Naive B cell (primary cell): Measurements from ENCODE around the gene ARL14EPL. TPM values are rescaled to one million over a fixed set of nuclear protein-coding genes. Genes with fewer than 3 reads are reported as not detected.
"Not testable (repeated sequence)": the region's sequence is repeated elsewhere in the genome, so short reads cannot be mapped to it uniquely, and the experiment has no call there.

Source experiments
- ATAC-seq, 2 donors: fragments of 150-1000 bp; cut with Tn5 transposase; 2 replicates each; pipeline ENCODE4 v1.10.0; 2021; ENCODE audit warnings: low read depth in 2 of 2, mild to moderate bottlenecking in 2 of 2, moderate library complexity in 2 of 2
- DNase-seq: peaks from one replicate; pipeline ENCODE4 v3.0.0; 2022
- H3K27ac Mint-ChIP-seq, 6 donors: one replicate each; pipeline ENCODE4 v1.8.0; 2020 to 2022; ENCODE audit warnings: mild to moderate bottlenecking in 6 of 6, mixed read lengths in 6 of 6, moderate library complexity in 5 of 6, inconsistent platforms in 2 of 6
- H3K27me3 Mint-ChIP-seq, 3 donors: one replicate each; pipeline ENCODE4 v1.8.0; 2021 to 2022; ENCODE audit warnings: mixed read lengths in 3 of 3, mild to moderate bottlenecking in 1 of 3
- H3K36me3 Mint-ChIP-seq, 2 donors: one replicate each; pipeline ENCODE4 v1.8.0; 2020 to 2022; ENCODE audit warnings: mixed read lengths in 2 of 2, inconsistent platforms in 1 of 2, mild to moderate bottlenecking in 1 of 2
- H3K4me1 Mint-ChIP-seq, 3 donors: one replicate each; pipeline ENCODE4 v1.8.0; 2020 to 2022; ENCODE audit warnings: mixed read lengths in 3 of 3, inconsistent platforms in 1 of 3, mild to moderate bottlenecking in 1 of 3, moderate library complexity in 1 of 3
- H3K4me3 Mint-ChIP-seq, 8 donors: one replicate each; pipeline ENCODE4 v1.8.0; 2020 to 2022; ENCODE audit warnings: mild to moderate bottlenecking in 8 of 8, mixed read lengths in 8 of 8, moderate library complexity in 8 of 8, inconsistent platforms in 2 of 8
- H3K9me3 Mint-ChIP-seq, 7 donors: one replicate each; pipeline ENCODE4 v1.8.0; 2020 to 2022; ENCODE audit warnings: mixed read lengths in 7 of 7, mild to moderate bottlenecking in 5 of 7, inconsistent platforms in 2 of 7, moderate library complexity in 1 of 7
- polyA plus RNA-seq, 6 donors: library from polyadenylated mRNA; unstranded; fragments of 300-500 nt; fragmentation: Illumina TruSeq; gene quantifications; one replicate each; pipeline ENCODE4 v1.2.3, GENCODE V29; 2021; ENCODE audit warnings: low read depth in 6 of 6

Gene ARL14EPL
- polyA plus RNA-seq, 6 donors from 2014 or later, result not detected

DNA sequence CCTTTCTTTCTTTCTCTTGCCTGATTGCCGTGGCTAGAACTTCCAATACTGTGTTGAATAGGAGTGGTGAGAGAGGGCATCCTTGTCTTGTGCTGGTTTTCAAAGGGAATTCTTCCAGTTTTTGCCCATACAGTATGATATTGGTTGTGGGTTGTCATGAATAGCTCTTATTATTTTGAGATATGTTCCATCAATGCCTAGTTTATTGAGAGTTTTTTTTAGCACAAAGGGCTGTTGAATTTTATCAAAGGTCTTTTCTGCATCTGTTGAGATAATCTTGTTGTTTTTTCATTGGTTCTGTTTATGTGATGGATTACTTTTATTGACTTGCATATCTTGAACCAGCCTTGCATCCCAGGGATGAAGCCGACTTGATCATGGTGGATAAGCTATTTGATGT is 72.7 kb downstream of the ARL14EPL start:
- H3K4me1 Mint-ChIP-seq, result peaks cover 18 to 47% (median 41%) of the 10 kb centered on the region in 3 donors
- peak overlapping the region in 3 of 8 donors; percentile 43 to 51 (median 45) for H3K4me3 Mint-ChIP-seq
- H3K9me3 Mint-ChIP-seq, H3K27me3 Mint-ChIP-seq, DNase-seq, ATAC-seq: not testable (repeated sequence)
- peak overlapping the region in 4 of 6 donors; percentile 2 to 77 (median 53) for H3K27ac Mint-ChIP-seq
- peaks cover 42% of the 10 kb centered on the region in 2 donors for H3K36me3 Mint-ChIP-seq

Other genes starting within 250 kb of the ARL14EPL start
- under 1 TPM in 1 of 6 donors, not detected in 5; 0.16 TPM for gene CDO1, start 215.8 kb upstream of the ARL14EPL start, polyA plus RNA-seq
- gene ATG12, start 190.9 kb upstream of the ARL14EPL start, polyA plus RNA-seq, result 100 to 1,000 TPM; 107 to 181 (median 139) TPM
- 100 to 1,000 TPM in 1 of 6 donors, 10 to 100 TPM in 5; 57.5 to 102 (median 68.4) TPM for gene AP3S1, start 190.5 kb upstream of the ARL14EPL start, polyA plus RNA-seq
- not detected for gene LVRN, start 70.0 kb upstream of the ARL14EPL start, polyA plus RNA-seq
- 10 to 100 TPM; 26.8 to 74.1 (median 43.2) TPM for gene COMMD10, start 52.6 kb downstream of the ARL14EPL start, polyA plus RNA-seq